Neuron (in vitro differentiated cells): Measurements from ENCODE around the gene ZDHHC16.
"Not testable (repeated sequence)": the region's sequence is repeated elsewhere in the genome, so short reads cannot be mapped to it uniquely, and the experiment has no call there.

Experiments
- H2AFZ ChIP-seq: one replicate; pipeline ENCODE4 v1.6.1; 2013; ENCODE audit warnings: low read depth, mild to moderate bottlenecking, inconsistent platforms, low read length, moderate library complexity
- H3K27me3 ChIP-seq: one replicate; pipeline ENCODE4 v1.6.1; 2013; ENCODE audit warnings: low read length; ENCODE audit not compliant: insufficient read depth
- H3K36me3 ChIP-seq: one replicate; pipeline ENCODE4 v1.6.1; 2013; ENCODE audit warnings: low read length; ENCODE audit not compliant: insufficient read depth
- H3K4me1 ChIP-seq: one replicate; pipeline ENCODE4 v1.6.1; 2013; ENCODE audit warnings: low read length; ENCODE audit not compliant: insufficient read depth
- H3K4me3 ChIP-seq: 2 replicates; pipeline ENCODE4 v1.5.1; 2013; ENCODE audit warnings: mild to moderate bottlenecking, low read length, moderate library complexity
- H3K9me3 ChIP-seq: one replicate; pipeline ENCODE4 v1.6.1; 2013; ENCODE audit warnings: low read length

ZDHHC16 gene

GRCh38 chr10:97468781-97469180 lies 22.8 kb downstream of the ZDHHC16 start:
- not testable (repeated sequence) for H3K9me3 ChIP-seq, H3K4me1 ChIP-seq, H3K4me3 ChIP-seq, H3K27me3 ChIP-seq, H2AFZ ChIP-seq
- peaks cover 76% of the 10 kb centered on the region for H3K36me3 ChIP-seq

GRCh38 chr10:97474918-97475317 lies 28.9 kb downstream of the ZDHHC16 start:
- H3K4me1 ChIP-seq: no peaks in the 10 kb centered on the region
- no peak overlapping the region for H2AFZ ChIP-seq
- H3K9me3 ChIP-seq: no peaks in the 10 kb centered on the region
- H3K36me3 ChIP-seq: peaks cover 86% of the 10 kb centered on the region
- H3K27me3 ChIP-seq: no peaks in the 10 kb centered on the region
- no peak overlapping the region for H3K4me3 ChIP-seq

DNA sequence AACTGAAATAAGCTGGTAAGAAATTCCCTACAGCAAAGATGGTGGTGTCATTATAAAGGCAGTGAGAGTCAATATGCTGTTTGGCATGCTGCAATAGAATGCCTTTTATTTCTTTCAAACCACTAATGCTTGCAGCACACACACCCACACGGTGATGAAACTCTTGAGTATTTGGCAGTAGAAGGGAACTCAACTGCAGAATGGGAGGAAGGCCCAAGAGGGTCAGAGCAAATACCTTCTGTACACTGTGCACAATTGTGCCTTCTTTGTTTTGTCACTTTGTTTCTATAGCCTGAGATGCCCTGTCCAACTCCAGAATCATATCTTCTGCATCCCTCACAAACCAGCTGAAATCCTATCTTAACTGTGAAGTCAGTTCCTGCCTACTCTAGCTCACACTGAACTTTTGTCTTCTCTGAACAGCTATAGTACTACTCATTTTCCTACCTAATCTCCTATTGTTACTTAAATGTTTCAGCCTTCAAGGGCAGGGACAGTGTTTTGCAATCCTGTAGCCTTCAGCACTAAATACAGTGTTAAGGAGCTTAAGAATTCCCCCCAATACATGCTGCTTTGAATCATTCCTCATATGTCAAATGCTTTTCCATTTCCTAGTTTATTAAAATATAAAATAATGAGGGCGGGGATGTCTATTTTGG lies 30.1 kb downstream of the ZDHHC16 start:
- no peaks in the 10 kb centered on the region for H3K4me1 ChIP-seq
- no peaks in the 10 kb centered on the region for H3K27me3 ChIP-seq
- H2AFZ ChIP-seq: no peak overlapping the region
- H3K9me3 ChIP-seq: no peaks in the 10 kb centered on the region
- H3K4me3 ChIP-seq: no peak overlapping the region
- peaks cover 87% of the 10 kb centered on the region for H3K36me3 ChIP-seq

- H3K4me3 ChIP-seq, H2AFZ ChIP-seq, H3K4me1 ChIP-seq, H3K9me3 ChIP-seq, H3K27me3 ChIP-seq: not testable (repeated sequence)
- H3K36me3 ChIP-seq: peaks cover 76% of the 10 kb centered on the region
These were observed 33.4 kb downstream of the ZDHHC16 start for GRCh38 chr10:97479410-97479809.

- peaks cover 73% of the 10 kb centered on the region for H3K36me3 ChIP-seq
- H3K27me3 ChIP-seq: no peaks in the 10 kb centered on the region
- H3K4me3 ChIP-seq: no peak overlapping the region
- no peak overlapping the region for H2AFZ ChIP-seq
- H3K4me1 ChIP-seq: no peaks in the 10 kb centered on the region
- H3K9me3 ChIP-seq: no peaks in the 10 kb centered on the region
These were observed 34.0 kb downstream of the ZDHHC16 start for GRCh38 chr10:97479939-97480338.

DNA sequence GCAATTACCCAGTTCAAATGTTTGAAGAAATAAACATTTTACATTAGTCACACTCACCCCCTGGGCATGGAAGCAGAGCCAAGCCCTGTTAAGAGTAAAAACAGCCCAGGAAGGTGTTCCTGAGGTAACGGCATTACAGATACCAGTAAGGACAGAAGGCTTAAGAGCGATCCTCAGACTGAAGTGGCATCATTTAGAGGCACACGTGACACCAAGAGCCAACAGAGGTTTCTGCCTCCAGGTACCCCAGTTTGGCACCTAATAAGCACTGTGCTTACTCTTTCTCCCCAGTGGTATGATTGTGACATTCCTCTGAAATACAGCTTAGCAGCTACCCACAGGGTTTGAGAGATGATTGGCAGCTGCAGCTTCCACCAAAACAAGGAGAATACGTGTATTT lies 35.1 kb downstream of the ZDHHC16 start:
- no peaks in the 10 kb centered on the region for H3K4me1 ChIP-seq
- H2AFZ ChIP-seq: no peak overlapping the region
- H3K4me3 ChIP-seq: no peak overlapping the region
- H3K27me3 ChIP-seq: no peaks in the 10 kb centered on the region
- H3K9me3 ChIP-seq: no peaks in the 10 kb centered on the region
- H3K36me3 ChIP-seq: peaks cover 63% of the 10 kb centered on the region

DNA sequence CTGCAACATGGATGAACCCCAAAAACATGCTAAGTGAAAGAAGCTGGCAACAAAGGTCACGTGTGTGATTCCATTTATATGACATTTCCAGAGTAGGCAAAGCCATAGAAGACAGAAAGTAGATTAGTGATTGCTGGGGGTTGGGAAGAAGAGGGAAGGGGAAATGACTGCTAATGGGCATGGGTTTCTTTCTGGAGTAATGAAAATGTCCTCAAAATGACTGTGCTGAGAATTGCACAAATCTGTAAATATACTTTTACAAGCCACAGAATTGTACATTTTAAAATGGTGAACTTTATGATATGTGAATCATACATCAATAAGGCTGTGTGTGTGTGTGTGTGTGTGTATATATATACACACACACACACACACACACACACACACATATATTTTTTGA lies 36.4 kb downstream of the ZDHHC16 start:
- Histone ChIP-seq H3K4me3 (no peak overlapping the region), H2AFZ (no peak overlapping the region), H3K4me1 (no peaks in the 10 kb centered on the region), H3K36me3 (peaks cover 50% of the 10 kb centered on the region), H3K9me3 (no peaks in the 10 kb centered on the region), H3K27me3 (no peaks in the 10 kb centered on the region)

DNA sequence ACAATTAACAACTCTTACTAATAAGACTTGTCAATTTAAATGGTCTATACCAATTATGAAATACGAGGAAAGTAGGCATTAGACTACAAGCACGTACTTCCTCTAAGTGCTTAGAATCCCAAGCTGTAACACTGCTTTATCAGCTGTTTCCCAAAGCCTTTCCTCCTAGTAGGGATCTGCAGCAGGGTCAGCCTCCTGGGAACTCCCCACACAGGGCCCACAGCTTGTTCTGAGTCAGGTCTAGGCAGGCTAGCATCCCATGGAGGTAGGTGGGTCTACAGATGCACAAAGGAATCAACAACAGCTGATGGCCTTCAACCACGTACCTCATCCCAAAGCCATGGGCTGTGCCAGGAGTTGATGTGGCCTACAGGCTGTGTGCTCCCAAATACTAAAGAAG lies 37.5 kb downstream of the ZDHHC16 start:
- H3K36me3 ChIP-seq: peaks cover 39% of the 10 kb centered on the region
- H2AFZ ChIP-seq: no peak overlapping the region
- no peaks in the 10 kb centered on the region for H3K4me1 ChIP-seq
- H3K9me3 ChIP-seq: no peaks in the 10 kb centered on the region
- no peak overlapping the region for H3K4me3 ChIP-seq
- H3K27me3 ChIP-seq: no peaks in the 10 kb centered on the region

DNA sequence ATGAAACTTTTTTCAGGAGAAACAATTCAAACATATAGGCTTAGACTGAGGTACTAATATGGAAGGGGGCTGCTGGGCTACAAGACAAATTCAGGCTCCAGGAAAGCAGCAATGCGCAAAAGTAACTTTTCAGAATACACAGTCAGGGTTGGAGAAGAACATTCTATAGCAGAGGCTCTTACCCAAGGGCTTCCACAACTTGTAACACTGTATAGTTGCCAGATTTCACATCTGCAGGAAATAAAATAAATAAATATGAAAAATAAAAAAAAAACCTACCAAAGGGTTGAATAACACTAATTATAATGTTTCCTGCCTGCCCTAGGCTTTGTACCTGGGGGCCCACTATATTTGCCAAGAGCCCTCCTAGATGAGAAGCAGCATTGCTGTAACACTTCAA lies 37.9 kb downstream of the ZDHHC16 start:
- Histone ChIP-seq H3K36me3 (peaks cover 38% of the 10 kb centered on the region), H3K27me3 (no peaks in the 10 kb centered on the region), H3K4me3 (no peak overlapping the region), H3K9me3 (no peaks in the 10 kb centered on the region), H2AFZ (no peak overlapping the region), H3K4me1 (no peaks in the 10 kb centered on the region)

DNA sequence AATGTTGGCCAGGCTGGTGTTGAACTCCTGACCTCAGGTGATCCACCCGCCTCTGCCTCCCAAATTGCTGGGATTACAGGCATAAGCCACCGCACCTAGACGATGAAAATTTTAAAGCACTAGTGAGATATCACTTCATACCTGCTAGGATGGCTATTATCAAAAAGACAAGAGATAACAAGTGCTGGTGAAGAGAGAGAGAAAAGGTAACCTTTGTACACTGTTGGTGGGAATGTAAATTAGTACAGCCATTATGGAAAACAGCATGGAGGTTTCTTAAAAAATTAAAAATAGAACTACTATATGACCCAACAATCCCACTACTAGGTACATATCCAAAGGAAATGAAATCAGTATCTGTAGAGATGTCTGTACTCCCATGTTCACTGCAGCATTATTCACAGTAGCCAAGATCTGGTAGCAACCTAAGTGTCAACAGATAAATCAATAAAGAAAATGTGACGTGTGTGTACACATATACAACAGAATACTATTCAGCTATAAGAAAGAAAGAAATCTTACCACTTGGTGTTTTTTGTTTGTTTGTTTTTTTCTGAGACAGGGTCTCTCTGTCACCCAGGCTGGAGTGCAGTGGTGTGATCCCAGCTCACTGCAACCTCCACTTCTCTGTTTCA lies 39.8 kb downstream of the ZDHHC16 start:
- Histone ChIP-seq H3K4me3 (no peak overlapping the region), H3K36me3 (peaks cover 22% of the 10 kb centered on the region), H2AFZ (no peak overlapping the region), H3K9me3 (no peaks in the 10 kb centered on the region), H3K27me3 (no peaks in the 10 kb centered on the region), H3K4me1 (no peaks in the 10 kb centered on the region)

DNA sequence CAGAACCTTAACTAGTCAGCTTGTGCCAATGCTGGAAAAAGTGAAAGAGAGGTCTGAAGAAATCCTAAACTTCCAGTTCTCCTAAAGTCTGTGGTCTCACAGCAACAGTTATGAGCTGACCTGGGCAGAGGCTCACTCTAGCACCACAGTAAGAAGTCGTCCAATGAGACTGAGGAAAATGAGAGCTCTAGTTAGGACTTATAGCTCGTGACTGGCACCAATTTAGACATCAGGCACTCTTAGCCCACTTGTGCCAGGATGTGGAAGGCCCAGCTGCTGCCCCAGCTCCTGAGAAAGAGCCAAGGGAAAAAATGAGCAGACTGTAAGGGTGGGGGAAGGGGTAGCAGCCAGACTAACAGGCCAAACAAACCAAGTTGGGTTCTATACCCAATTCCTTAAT lies 44.6 kb downstream of the ZDHHC16 start:
- Histone ChIP-seq H3K9me3 (no peaks in the 10 kb centered on the region), H3K4me3 (no peak overlapping the region), H3K27me3 (no peaks in the 10 kb centered on the region), H3K36me3 (peaks cover 5% of the 10 kb centered on the region), H3K4me1 (peaks cover 12% of the 10 kb centered on the region), H2AFZ (no peak overlapping the region)

DNA sequence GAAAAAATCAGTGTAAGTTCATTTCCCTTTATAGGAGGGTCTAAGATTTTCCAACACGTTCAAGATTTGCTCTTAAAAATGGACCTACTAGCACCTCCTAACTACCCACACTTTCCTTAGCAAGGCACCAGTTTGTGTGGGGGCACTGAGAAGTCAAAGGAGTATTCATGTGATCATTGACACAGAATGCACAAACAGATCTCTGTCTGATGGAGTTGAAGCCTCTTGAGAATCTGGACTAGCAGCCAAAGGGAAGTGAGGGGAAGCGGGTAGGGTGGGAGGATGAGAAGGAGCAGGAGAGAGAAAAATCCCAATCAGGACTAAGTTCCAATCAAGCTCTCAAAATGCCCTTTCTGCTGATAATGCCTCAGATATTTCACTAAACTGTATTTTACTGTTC lies 48.2 kb downstream of the ZDHHC16 start:
- Histone ChIP-seq H3K4me3 (no peak overlapping the region), H2AFZ (no peak overlapping the region), H3K36me3 (peaks cover 5% of the 10 kb centered on the region), H3K9me3 (no peaks in the 10 kb centered on the region), H3K27me3 (no peaks in the 10 kb centered on the region), H3K4me1 (peaks cover 19% of the 10 kb centered on the region)

DNA sequence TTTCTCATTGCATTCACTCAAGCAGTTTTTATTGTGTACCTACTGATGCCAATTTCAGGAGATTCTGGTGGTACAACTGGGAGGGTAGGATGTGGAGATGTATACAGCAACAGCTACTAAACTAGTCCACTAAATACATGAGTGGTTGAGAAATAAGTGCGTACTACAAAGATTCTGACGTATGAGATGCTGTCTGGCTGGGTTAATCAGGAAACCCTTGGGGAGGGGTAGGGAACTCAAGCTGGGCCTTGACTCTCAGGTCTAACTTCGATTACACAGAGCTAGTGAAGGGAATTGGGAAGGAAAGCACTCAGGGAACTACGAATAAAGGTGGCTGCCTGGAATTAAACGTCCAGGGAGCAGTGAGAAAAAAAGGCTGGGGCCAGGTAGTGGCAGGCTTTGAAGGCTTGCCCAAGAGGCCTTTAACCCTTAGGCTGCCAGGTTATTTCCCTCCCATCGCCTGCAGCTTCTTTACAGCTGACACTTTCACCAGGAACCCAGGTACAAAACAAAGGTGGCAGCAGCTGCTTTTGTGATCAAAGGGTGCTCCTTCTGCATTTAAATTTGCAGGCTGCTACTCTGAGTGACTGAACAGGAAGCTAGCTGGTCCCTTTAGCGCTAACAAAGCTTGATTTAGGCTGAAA lies 49.0 kb downstream of the ZDHHC16 start:
- peaks cover 3% of the 10 kb centered on the region for H3K27me3 ChIP-seq
- peaks cover 5% of the 10 kb centered on the region for H3K36me3 ChIP-seq
- no peak overlapping the region for H2AFZ ChIP-seq
- peaks cover 21% of the 10 kb centered on the region for H3K4me1 ChIP-seq
- H3K4me3 ChIP-seq: no peak overlapping the region
- no peaks in the 10 kb centered on the region for H3K9me3 ChIP-seq
